ENCODE data around the gene STRIP1.

The STRIP1 gene

GRCh38 chr1:110002695-110003094, 31.7 kb upstream of the STRIP1 start:
- TF ChIP-seq SNAI2 (CRISPR knock-in tag; IDR thresholded peaks at IDR 0.05) (no peak), TCF4 (CRISPR knock-in tag; IDR thresholded peaks at IDR 0.05; ENCODE audit: borderline replicate concordance) (no peak), ARNTL (CRISPR knock-in tag; IDR thresholded peaks at IDR 0.05; ENCODE audit: borderline replicate concordance, low read depth) (no peak), ESRRG (CRISPR knock-in tag; IDR thresholded peaks at IDR 0.05) (no peak), GLIS3 (CRISPR knock-in tag; IDR thresholded peaks at IDR 0.05) (no peak), ISL1 (CRISPR knock-in tag; IDR thresholded peaks at IDR 0.05) (no peak), ZNF8 (CRISPR knock-in tag; IDR thresholded peaks at IDR 0.05) (no peak), TOX (CRISPR knock-in tag; IDR thresholded peaks at IDR 0.05; ENCODE audit: borderline replicate concordance) (no peak), OSR1 (CRISPR knock-in tag; IDR thresholded peaks at IDR 0.05) (no peak)
- ATAC-seq: no peak

GRCh38 chr1:110003747-110004428, 30.5 kb upstream of the STRIP1 start:
- peak; percentile 29; the same call in 1 of the 2 replicates for TF ChIP-seq ZFP3 (CRISPR knock-in tag; IDR thresholded peaks at IDR 0.05)
- TF ChIP-seq ISL1 (CRISPR knock-in tag; IDR thresholded peaks at IDR 0.05): peak; percentile 57
- no peak for TF ChIP-seq OSR1 (CRISPR knock-in tag; IDR thresholded peaks at IDR 0.05)
- TF ChIP-seq ESRRG (CRISPR knock-in tag; IDR thresholded peaks at IDR 0.05): no peak
- no peak for TF ChIP-seq BACH2 (CRISPR knock-in tag; IDR thresholded peaks at IDR 0.05; ENCODE audit: borderline replicate concordance)
- TF ChIP-seq SNAI2 (CRISPR knock-in tag; IDR thresholded peaks at IDR 0.05): no peak
- TF ChIP-seq ZC3H10 (CRISPR knock-in tag; IDR thresholded peaks at IDR 0.05): no peak
- TF ChIP-seq POU6F1 (CRISPR knock-in tag; IDR thresholded peaks at IDR 0.05; ENCODE audit: borderline replicate concordance, low read depth): no peak
- ATAC-seq: peak; percentile 96

GRCh38 chr1:110004583-110004982, 29.8 kb upstream of the STRIP1 start:
- TF ChIP-seq ISL1 (CRISPR knock-in tag; IDR thresholded peaks at IDR 0.05) (no peak), ZC3H10 (CRISPR knock-in tag; IDR thresholded peaks at IDR 0.05) (no peak), RARB (CRISPR knock-in tag; IDR thresholded peaks at IDR 0.05) (no peak)
- ATAC-seq: peak; percentile 4

GRCh38 chr1:110005971-110006370, 28.5 kb upstream of the STRIP1 start:
- TF ChIP-seq ZNF565 (CRISPR knock-in tag; conservative IDR thresholded peaks at IDR 0.05; ENCODE audit: low read depth) (no peak), TSHZ2 (CRISPR knock-in tag; IDR thresholded peaks at IDR 0.05) (no peak), TCF4 (CRISPR knock-in tag; IDR thresholded peaks at IDR 0.05; ENCODE audit: borderline replicate concordance) (no peak), ZFP3 (CRISPR knock-in tag; IDR thresholded peaks at IDR 0.05) (no peak), ZC3H10 (CRISPR knock-in tag; IDR thresholded peaks at IDR 0.05) (no peak)
- ATAC-seq: no peak

- no peak for ATAC-seq
- no peak for TF ChIP-seq RARB (CRISPR knock-in tag; IDR thresholded peaks at IDR 0.05)
- TF ChIP-seq TCF4 (CRISPR knock-in tag; IDR thresholded peaks at IDR 0.05; ENCODE audit: borderline replicate concordance): no peak
- no peak for TF ChIP-seq BACH2 (CRISPR knock-in tag; IDR thresholded peaks at IDR 0.05; ENCODE audit: borderline replicate concordance)
- TF ChIP-seq TOX (CRISPR knock-in tag; IDR thresholded peaks at IDR 0.05; ENCODE audit: borderline replicate concordance): no peak
- no peak for TF ChIP-seq CREB5 (CRISPR knock-in tag; IDR thresholded peaks at IDR 0.05; ENCODE audit: low read depth)
- no peak for TF ChIP-seq ZNF8 (CRISPR knock-in tag; IDR thresholded peaks at IDR 0.05)
- no peak for TF ChIP-seq SNAI2 (CRISPR knock-in tag; IDR thresholded peaks at IDR 0.05)
- TF ChIP-seq ZNF70 (CRISPR knock-in tag; IDR thresholded peaks at IDR 0.05): no peak
- TF ChIP-seq TSHZ2 (CRISPR knock-in tag; IDR thresholded peaks at IDR 0.05): no peak
- TF ChIP-seq ZFP3 (CRISPR knock-in tag; IDR thresholded peaks at IDR 0.05): no peak
- no peak for TF ChIP-seq ZFP30 (CRISPR knock-in tag; IDR thresholded peaks at IDR 0.05)
- no peak for TF ChIP-seq ZNF565 (CRISPR knock-in tag; conservative IDR thresholded peaks at IDR 0.05; ENCODE audit: low read depth)
- no peak for TF ChIP-seq PATZ1 (CRISPR knock-in tag; IDR thresholded peaks at IDR 0.05; ENCODE audit: borderline replicate concordance)
Observed at GRCh38 chr1:110006516-110006915, 27.9 kb upstream of the STRIP1 start.
